Measurements from ENCODE around the gene ZFX.

DNA sequence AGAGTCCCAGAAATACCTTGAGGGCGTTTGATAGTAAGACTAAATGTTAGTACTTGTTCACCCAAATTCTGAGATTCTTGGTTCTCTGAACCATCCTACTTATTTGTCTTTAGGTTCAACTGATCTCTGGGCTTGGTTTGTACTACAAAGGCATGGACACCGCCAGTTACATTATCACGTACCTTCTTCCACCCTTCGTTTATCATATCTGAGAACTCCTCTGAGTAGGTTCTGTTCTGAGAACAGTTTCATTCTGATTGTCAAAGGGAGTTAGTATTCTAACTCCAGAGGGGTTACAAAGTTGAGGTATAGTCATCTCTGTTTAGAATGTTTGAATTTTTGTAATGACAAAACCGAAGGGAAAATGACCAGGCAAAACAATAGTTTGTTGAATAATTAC, 19.3 kb downstream of the ZFX start:
- TF ChIP-seq POLR2A (IDR thresholded peaks at IDR 0.05) = no peak
- no peak for TF ChIP-seq CTCF (IDR thresholded peaks at IDR 0.05)

Measured in adrenal gland (tissue), 5 donors.